Activated CD4-positive, alpha-beta T cell treated with anti-CD3 and anti-CD28 coated beads, Interleukin-2, amount 50 U/mL, for 16 hours (primary cell): ENCODE results near the gene AQP7.
A peak's percentile ranks its signal among the peaks of the same experiment; 100 is the strongest.
"Not testable (repeated sequence)": the region's sequence is repeated elsewhere in the genome, so short reads cannot be mapped to it uniquely, and the experiment has no call there.

Experiments used
- DNase-seq: peaks from one replicate; pipeline ENCODE4 v3.0.0-alpha.2; 2020

Gene AQP7

DNA sequence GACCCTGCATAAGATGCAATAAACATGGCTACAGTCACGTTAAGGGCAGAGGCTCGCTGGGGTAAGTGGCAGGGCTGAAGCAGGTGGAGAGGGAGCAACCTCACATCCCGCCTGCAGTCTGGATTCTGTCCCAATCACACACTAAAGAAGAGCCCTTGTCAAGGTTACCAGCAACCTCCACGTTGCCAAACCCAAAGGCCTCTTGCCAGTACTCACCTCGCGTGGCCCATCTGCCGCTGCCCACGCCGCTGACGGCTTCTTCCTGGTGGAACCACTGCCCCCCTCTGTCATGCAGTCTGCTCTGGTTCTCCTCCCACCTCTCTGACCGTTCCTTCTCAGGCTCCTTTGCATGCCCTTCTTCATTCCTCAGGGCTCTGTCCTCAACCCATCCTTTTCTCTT, 8.8 kb downstream of the AQP7 start:
- no peak for DNase-seq

DNA sequence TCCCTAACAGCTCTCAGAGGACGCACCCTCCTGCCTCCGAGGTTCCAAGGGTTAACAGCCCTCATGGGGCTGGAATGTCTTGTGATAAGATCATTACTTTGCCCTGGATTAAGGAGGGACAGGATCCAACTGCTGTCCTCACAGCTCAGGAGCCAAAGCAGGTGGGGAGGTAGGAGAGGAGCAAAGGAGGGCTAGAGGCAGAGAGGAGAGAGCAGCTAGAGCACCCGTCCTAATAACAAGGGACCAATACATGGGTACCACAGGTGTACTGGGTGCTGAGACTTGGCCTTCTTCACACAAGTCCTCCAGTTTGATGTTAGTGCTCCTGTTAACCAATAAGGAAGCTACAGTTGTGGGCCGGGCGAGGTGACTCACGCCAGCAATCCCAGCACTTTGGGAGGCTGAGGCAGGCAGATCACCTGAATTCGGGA, 9.8 kb downstream of the AQP7 start:
- DNase-seq = not testable (repeated sequence)

DNA sequence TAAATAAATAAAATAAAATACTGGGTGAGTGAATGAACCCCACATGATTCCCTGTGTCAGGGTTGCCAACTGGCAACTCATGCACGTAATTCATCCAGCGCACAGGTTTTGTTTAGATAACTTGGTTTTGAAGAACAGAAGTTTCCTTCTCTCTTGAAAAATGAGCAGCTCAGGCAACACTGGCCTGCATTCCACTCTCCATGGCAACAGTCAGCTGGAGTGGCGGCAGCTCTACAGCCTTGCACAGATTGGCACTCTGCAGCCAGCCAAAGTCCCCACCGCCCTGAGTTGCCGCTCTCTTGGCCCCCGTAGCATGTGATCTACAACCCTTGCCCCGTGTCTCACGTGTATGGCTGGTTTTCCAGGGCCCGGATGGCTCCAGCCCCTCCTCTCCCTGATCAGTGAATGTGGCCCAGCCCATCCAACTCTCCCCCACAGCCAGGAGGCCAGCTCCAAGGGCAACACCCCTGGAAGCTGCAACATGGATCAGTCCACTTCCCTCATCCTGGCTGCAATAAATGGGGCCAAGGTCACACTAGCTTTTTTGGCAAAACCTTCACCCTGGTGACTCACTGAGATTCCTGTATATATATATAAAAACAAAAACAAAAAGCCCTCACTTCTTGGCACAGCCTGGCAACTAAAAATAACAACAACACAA, 11.1 kb downstream of the AQP7 start:
- DNase-seq = not testable (repeated sequence)

DNA sequence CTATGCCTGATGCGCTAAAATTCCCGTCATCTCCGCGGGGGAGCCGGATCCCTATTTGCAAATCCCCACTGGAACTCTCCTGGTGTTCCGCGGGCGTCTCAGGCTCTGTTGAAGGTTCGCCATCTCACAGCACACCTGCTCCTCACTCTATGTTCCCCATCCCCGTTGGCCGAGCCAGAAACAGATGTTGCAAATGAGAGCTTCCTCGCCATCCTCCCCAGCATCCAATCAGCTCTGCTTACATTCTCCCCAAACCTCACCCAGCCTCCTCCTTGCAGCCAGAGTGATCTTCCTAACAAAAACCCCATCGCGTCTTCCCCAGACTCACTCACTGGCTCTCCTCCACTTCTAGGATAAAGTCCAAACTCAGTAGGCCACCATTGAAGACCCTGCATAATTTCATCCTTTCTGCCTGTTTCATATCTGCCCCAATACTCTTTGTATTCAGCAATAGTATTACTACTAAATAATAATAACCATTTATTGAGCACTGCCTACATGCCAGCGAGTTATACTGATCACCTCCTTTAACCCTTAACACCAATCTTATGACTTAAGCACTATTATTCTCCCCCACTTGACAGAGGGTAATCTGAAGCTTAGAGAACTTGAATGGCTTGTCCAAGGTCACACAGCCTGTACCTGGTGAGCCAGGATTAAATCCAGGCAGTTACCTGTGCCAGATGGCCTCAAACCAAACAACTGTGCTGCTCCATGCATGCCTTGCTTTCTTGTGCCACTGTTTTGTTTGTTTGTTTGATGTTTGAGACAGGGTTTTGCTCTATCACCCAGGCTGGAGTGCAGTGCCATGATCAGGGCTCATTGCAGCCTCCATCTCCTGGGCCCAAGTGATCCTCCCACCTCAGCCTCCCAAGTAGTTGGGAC, 14.0 kb downstream of the AQP7 start:
- no peak for DNase-seq

DNA sequence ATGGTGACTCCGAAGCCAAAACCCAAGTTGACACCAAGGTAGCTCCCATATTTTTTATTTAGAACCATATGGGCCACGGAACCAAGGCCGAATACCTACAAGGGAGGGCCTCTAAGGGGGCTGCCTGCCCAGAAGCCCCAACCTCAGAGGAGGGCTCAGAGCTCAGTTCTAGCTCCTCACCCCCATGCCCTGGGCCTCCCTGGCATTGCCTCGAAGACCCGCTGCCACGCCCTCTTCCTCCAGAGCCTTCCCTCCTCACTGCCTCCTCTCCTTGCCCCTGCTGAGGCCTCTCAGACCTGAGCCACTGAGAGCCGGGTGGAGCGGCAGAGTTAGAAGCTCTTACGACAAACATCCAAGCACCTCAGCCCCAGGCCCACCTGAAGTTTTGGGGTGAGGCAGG, 15.4 kb downstream of the AQP7 start:
- not testable (repeated sequence) for DNase-seq

DNA sequence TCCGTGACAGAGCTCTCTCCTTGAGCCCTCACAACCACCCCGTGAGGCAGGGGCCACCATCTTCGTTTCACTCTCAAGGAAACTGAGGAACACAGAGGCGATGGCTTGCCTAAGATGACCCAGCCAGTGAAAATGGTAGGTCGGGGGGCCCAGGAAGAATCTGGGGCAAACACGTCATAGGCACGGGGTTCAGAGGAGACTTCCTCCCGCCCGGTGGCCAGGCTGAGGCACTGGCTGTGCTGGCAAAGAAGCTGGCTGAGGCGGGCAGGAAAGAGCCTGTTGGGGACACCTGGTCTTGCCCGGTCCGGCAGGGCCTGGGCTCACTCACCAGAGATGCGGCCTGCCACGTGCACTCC, 15.7 kb downstream of the AQP7 start:
- DNase-seq = not testable (repeated sequence)

DNA sequence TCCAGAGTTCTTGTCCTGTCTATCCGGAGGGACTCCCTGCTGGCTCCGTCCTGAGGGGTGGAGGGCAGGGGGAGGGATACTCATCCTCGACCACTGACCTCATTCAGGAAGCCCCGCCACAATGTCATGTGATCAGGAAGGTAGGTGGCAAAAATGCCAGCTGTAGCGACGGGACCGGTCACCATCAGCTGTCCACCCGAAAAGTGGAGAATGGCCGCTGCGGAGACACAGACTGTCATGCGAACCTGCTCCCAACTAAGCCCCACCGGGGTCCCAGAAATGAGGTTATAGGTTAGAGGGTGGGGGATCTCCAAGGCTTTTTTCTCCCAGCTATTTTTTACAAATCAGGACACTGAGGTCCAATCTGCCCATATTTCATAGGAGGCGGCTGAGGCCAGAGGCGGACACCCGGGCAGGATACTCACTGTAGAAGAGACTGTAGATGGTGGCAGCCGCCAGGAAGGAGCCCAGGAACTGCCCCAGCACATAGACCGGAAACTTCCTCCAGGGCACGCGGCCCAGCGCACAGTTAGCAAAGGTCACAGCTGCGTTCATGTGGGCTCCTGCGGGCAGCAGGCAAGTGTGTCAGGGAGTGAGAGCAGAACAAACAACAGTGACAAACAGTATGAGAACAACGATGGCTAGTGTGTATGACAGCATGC, 16.3 kb downstream of the AQP7 start:
- DNase-seq = not testable (repeated sequence)

DNA sequence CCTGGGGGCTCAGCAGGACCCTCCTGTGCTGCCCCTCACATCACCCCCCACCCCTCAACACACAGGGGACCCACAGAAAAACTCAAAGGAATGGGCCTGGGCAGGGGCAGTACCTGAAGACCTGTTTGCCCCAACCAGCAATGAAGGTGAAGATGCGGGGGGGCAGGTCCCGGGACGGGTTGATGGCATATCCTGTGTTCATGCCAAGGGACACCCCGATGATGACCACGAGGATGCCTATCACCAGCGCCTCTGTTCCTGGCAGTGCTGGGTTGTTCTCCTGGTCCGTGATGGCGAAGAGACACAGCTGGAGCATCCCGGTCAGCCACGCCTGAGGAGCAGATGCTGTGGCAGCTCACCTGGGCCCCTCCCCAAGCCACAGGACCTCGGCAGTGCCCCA, 16.8 kb downstream of the AQP7 start:
- not testable (repeated sequence) for DNase-seq

DNA sequence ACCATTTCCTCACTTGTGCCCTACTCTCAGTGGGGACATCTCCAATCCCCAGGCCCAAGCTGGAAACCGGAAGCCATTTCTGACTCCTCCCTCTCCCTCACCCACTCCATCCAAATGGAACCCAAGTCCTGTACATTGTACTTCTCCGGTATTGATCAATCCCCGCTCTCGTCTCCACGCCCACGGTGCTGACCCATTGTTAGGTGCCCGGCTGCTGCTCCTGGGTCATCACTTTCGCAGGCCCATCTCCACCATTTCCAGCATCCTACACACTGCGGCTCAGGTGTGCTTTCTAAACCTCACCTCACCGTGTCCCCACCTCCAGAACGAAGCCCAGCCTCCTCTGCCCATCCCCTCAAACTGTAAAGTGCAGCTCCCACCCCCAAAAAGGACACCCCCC, 19.0 kb downstream of the AQP7 start:
- not testable (repeated sequence) for DNase-seq

DNA sequence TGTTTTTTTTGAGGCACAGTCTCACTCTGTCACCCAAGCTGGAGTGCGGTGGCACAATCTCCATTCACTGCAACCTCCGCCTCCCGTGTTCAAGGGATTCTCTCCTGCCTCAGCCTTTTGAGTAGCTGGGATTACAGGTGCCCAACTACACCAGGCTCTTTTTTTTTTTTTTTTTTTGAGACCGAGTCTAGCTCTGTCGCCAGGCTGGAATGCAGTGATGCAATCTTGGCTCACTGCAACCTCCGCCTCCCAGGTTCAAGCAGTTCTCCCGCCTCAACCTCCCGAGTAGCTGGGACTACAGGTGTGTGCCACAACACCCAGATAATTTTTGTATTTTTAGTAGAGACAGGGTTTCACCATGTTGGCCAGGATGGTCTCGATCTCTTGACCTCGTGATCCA, 20.0 kb downstream of the AQP7 start:
- not testable (repeated sequence) for DNase-seq

DNA sequence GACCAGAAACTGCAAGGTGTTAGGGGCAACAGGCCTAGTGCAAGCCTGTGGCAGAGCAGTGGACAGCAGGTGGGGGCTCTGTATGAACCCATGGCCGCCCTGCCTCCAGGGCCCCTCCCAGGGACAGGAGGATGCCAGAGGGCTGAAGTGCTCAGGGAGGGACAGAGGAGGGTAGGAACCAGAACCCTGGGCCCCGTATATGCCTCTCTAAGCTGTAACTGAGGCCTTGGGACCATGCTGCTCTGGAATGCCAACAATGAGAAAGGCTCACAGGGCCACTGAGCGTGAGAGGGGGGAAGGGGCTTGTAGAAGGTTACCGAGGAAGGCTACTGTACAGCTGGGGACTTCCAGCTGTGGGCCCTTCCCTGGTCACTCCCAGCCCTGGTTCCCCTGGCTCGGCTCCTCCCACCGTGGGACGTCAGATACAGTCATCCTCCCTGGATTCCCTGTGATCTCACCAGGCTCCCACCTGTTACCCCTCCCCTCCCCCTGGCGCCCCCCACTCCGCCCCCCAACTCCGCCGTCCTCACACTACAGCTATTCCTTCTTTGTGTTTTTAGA, 21.1 kb downstream of the AQP7 start:
- no peak for DNase-seq

DNA sequence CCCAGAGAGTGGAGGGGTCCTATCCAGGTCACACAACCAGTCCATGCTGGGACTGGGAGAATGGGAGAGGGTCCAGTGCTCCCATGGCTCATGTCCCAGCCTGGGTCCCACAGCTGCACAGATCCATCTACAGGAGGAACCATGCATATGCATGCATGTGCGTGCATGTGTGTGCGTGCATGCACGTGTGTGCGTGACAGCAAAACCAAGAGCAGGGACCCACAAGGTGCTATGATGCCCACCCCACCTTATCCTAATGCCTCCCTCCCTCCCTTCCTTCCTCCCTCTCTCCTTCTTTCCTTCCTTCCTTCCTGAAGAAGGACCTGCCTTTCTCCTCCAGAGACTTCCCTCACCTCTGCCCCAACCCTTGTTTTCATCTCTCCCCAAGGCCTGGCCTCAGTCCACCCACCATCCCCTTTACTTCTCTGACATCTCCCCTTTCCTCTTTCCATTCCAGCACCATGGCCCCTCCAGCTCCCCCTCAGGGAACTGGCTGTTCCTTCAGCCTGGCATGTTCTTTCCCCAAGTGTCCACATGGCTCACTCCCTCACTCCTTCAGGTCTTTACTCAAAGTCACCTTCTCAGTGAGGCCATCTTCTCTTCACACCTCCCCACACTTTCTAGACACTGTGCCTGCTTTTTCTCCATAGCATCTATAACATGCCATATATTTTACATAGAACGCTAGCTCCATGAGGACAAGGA, 21.8 kb downstream of the AQP7 start:
- DNase-seq = no peak

DNA sequence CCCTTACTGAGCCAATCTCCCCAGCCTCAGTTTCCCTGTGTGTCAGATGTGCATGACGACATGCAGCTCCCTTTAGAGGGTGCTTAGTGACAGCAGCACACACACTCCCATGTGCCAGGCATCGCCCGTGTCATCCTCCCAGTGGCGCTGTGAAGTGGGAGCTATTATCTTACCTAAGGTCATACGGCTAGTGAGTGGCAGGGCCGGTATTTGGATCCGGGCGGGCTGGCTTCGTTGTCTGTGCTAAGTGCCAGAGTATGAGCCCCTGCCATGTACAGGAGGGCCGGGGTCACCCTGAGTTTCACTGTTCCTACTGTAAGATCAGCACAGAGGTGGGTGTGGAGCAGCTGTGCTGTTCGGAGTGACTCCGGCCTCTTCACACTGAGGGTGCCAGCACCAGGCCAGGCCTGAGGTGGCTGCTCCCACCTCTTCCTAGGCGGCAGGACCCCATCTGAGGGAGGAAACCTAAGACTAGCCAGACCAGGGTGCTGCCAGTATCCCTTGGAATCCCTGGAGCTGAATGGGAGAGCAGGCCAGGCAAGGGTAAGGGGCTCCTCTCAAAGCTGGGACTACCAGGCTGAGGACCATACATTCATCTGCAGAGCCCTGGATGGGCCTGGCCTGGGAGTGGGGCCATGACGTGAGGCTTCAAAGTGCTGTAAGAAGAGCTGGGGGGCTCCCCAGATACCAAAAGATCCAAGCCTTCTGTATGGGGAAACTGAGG, 22.5 kb downstream of the AQP7 start:
- no peak for DNase-seq

DNA sequence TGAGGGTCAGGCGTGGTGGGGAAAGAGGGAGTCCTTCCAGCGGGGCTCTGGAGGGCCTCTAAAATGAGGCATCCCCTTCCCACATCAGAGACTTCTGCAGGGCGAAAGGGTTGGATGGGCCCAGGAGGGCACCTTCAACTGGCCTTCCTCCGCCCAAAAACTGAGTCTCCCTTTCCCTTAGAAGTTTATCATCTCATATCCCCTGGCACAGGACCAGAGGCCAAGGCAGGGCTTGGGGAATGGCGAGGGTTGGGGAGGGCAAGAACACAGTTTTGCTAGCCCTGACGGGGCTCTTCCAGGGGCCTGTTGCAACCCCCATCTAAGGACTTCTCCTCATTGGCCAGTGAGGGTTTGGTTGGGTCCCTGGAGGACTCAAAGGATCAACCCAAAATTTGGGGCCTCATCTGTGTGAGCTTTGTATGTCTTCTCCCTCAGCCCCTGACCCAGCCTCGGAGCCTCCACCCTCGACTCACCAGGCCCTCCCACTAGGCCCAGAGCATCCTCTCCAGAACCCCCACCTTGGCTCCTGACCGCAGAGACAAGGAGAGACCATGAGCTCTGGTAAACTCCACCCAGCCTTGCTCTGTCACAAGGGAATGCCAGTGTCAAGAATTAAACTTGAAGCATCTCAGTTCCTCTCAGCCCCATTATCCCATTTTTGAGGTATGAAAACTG, 24.1 kb downstream of the AQP7 start:
- DNase-seq = no peak

DNA sequence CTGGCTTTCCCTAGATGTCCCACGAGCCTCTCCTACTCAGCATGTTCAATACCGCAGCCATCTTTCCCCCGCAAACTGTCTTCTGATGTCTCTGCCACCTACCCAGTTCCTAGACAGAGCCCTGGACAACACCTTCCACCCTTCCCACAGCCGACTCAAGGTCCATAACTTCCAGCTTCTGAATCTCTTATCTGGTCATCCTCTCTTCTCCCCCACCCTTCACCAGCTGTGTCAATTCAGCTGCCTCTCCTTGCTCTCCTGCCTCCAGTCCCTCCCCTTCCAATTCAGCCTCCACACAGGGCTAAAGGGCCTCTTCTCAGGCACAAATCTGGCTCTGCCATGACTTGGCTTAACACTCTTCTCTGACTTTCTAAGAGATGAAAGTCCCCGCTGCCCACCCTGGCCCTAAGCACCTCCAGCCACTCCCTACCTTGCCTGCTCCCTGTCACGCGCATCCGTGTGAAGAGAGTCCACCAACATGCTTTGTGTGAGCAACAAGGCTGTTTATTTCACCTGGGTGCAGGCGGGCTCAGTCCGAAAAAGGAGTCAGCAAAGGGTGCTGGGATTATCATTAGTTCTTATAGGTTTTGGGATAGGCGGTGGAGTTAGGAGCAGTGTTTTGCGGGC, 25.2 kb downstream of the AQP7 start:
- DNase-seq = no peak

DNA sequence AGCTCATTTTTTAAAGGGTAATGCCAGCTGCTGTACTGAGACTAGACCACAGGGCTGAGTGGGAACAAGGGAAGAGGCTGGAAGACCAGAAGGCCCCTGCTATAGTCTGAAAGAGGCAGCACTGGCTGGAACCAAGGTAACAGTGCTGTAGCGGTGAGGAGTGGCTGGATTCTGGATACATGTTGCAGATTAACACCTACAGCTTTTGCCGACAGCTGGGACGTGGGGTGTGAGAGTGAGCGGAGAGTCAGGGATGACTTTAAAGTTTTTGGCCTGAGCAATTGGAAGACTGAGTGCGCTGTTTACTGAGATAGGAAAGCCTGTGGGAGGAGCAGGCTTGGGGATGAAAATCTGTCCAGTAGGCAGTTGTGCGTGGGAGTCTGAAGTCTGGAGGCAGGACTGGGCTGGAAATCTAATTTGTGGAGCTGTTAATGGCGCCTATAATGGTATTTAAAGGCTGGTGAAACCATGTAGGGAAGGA, 26.5 kb downstream of the AQP7 start:
- DNase-seq = no peak

DNA sequence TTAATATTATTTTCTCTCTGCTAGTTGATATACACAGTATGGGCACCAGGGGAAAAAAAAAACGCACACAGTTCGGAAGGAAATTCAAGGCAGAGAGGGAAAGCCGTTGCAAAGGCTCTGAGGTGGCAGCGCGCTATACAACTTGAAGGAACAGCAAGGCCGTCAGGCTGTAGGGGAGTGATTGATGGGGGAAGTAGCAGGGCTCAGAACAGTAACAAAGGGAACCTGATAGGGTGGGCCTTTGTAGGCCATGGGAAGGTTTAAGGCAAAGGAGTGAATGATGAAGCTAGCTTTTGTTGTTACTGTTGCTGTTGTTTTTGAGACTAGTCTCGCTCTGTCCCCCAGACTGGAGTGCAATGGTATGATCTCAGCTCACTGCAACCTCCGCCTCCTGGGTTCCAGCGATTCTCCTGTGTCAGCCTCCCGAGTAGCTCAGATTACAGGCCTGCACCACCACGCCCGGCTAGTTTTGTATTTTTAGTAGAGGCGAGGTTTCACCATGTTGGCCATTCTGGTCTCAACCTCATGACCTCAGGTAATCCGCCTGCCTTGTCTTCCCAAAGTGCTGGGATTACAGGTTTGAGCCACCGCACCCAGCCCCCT, 27.0 kb downstream of the AQP7 start:
- DNase-seq = no peak

DNA sequence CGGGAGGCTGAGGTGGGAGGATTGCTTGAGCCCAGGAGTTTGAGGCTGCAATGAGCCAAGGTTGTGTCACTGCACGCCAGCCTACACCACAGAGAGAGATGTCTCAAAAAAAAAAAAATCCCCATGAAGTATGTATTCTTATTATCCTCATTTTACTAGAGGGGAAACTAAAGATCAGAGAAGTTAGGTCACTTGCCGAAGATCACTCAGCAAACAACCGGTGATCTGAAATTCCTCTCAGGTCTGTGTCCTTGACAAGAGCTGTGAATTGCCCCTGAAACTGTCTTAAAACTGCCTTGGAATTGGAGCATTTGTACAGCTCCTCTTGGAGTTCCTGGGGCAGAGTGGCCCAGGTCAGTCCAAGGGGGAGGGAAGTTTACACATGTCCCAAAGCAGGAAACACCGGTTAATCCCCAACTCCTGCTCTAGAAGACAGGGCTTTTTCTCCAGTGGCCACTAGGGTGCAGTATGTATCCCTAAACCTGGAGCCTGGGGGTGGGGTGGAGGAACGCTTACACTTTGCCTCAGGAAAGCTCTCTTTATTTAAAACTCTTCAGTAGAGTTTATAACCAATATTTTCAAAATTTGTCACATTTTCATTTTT, 27.6 kb downstream of the AQP7 start:
- peak; percentile 72 for DNase-seq

DNA sequence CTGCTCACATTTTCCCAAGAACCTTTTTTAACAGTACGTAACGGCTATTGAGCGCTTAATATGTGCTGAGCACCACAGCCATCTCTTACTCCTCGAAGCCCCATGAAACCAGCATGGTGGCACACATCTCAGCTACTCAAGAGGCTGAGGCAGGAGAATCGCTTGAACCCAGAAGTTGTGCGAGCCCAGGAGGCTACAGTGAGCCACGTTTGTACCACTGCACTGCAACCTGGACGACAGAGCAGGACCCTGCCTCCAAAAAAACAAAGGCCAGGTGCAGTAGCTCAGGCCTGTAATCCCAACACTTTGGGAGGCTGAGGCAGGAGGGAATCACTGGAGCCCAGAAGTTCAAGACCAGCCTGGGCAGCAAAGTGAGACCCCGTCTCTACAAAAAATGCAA, 28.2 kb downstream of the AQP7 start:
- DNase-seq = no peak

DNA sequence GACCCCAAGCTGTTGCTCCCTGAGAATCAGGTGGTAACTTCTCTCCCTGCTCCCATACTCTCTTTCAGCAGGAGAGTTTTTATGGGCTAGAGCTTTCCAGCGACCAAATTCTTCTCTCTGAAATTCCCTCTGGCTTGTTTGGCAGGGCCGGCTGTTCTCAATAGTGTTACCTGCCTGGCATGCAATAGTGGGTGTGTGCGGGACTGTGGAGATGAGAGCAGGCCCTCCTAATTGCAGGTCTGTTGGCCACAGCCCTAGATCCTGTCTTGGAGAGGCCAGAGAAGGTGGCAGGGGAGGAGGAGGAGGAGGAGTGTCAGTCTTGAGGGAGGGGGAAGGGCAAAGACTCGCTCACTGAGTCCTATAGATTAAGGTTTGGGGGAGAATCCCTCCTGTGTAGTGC, 29.5 kb downstream of the AQP7 start:
- no peak for DNase-seq
